DMS79 (cell line): ENCODE results near the gene MED20.
A peak's percentile ranks its signal among the peaks of the same experiment; 100 is the strongest.
"Not testable (repeated sequence)": the region's sequence is repeated elsewhere in the genome, so short reads cannot be mapped to it uniquely, and the experiment has no call there.

Source experiments
- DNase-seq: peaks from one replicate; lab custom pipeline; 2025; lab: John Stamatoyannopoulos, UW

Gene MED20

GRCh38 chr6:41920921-41921711, at the start of gene MED20, which contains the start of gene BYSL:
Gene MED20, minus strand, starts transcription at chr6:41921139. Its CDS starts 121 bp downstream, at chr6:41921018.
Gene BYSL, plus strand, starts transcription at chr6:41921499. Its CDS starts 64 bp downstream, at chr6:41921563.
- peak; percentile 88 for DNase-seq

GRCh38 chr6:41970436-41970846, 49.5 kb upstream of the MED20 start:
- no peak for DNase-seq

GRCh38 chr6:41967312-41968287, 46.7 kb upstream of the MED20 start:
- no peak for DNase-seq

- DNase-seq: no peak
These were observed 46.0 kb upstream of the MED20 start for GRCh38 chr6:41966961-41967311.

GRCh38 chr6:41966214-41966920, 45.4 kb upstream of the MED20 start:
- DNase-seq: no peak

GRCh38 chr6:41965429-41966213, 44.7 kb upstream of the MED20 start:
- DNase-seq: no peak

GRCh38 chr6:41964201-41964887, 43.4 kb upstream of the MED20 start:
- DNase-seq: no peak

GRCh38 chr6:41963371-41963770, 42.4 kb upstream of the MED20 start:
- DNase-seq: no peak

GRCh38 chr6:41960028-41960427, 39.1 kb upstream of the MED20 start:
- no peak for DNase-seq

GRCh38 chr6:41958022-41958856, 37.3 kb upstream of the MED20 start:
- no peak for DNase-seq

- no peak for DNase-seq
These were observed 36.2 kb upstream of the MED20 start for GRCh38 chr6:41957117-41957516.

- DNase-seq: no peak
These were observed 34.5 kb upstream of the MED20 start for GRCh38 chr6:41955412-41955811.

GRCh38 chr6:41954668-41955067, 33.7 kb upstream of the MED20 start:
- no peak for DNase-seq

GRCh38 chr6:41947581-41948220, 26.8 kb upstream of the MED20 start:
- no peak for DNase-seq

GRCh38 chr6:41943456-41943855, 22.5 kb upstream of the MED20 start:
- no peak for DNase-seq

- not testable (repeated sequence) for DNase-seq
These were observed 21.9 kb upstream of the MED20 start for GRCh38 chr6:41942882-41943281.

- DNase-seq: no peak
These were observed 21.3 kb upstream of the MED20 start for GRCh38 chr6:41942067-41942851.

GRCh38 chr6:41941280-41942066, 20.5 kb upstream of the MED20 start, which contains the start of gene CCND3:
Gene CCND3, minus strand, starts transcription at chr6:41941808. Its CDS starts 159 bp downstream, at chr6:41941649.
- peak; percentile 53 for DNase-seq
